HG03558 (cell line): ENCODE data around the gene RHBDL3.

Experiments used
- ATAC-seq: cut with Tn5 transposase; IDR thresholded peaks from one replicate; pipeline ENCODE4 v1.9.1; 2021; ENCODE audit warnings: moderate number of reproducible peaks; ENCODE audit not compliant: unreplicated experiment; ENCODE audit errors: extremely low read depth

The RHBDL3 gene

GRCh38 chr17:32266389-32267301 lies 1.0 kb downstream of the RHBDL3 start:
- ATAC-seq, result no peak

GRCh38 chr17:32267690-32268205 lies 2.1 kb downstream of the RHBDL3 start:
- ATAC-seq, result no peak

GRCh38 chr17:32268734-32269288 lies 3.2 kb downstream of the RHBDL3 start:
- no peak for ATAC-seq

- no peak for ATAC-seq
These were observed 3.7 kb downstream of the RHBDL3 start for GRCh38 chr17:32269377-32269776.

- ATAC-seq, result no peak
These were observed 6.2 kb downstream of the RHBDL3 start for GRCh38 chr17:32271844-32272243.

- ATAC-seq, result no peak
These were observed 8.5 kb downstream of the RHBDL3 start for GRCh38 chr17:32274101-32274500.

- ATAC-seq, result no peak
These were observed 9.0 kb downstream of the RHBDL3 start for GRCh38 chr17:32274643-32275042.

GRCh38 chr17:32275060-32276042 lies 9.7 kb downstream of the RHBDL3 start:
- no peak for ATAC-seq

GRCh38 chr17:32276171-32276601 lies 10.6 kb downstream of the RHBDL3 start:
- no peak for ATAC-seq

- ATAC-seq, result no peak
These were observed 11.7 kb downstream of the RHBDL3 start for GRCh38 chr17:32277284-32277683.

- no peak for ATAC-seq
These were observed 13.2 kb downstream of the RHBDL3 start for GRCh38 chr17:32278815-32279214.

- ATAC-seq, result no peak
These were observed 14.5 kb downstream of the RHBDL3 start for GRCh38 chr17:32279891-32280716.

- ATAC-seq, result no peak
These were observed 15.4 kb downstream of the RHBDL3 start for GRCh38 chr17:32281011-32281451.

- no peak for ATAC-seq
These were observed 18.1 kb downstream of the RHBDL3 start for GRCh38 chr17:32283745-32284201.

GRCh38 chr17:32285306-32285705 lies 19.7 kb downstream of the RHBDL3 start:
- ATAC-seq, result no peak

- ATAC-seq, result no peak
These were observed 20.3 kb downstream of the RHBDL3 start for GRCh38 chr17:32285746-32286517.

GRCh38 chr17:32286518-32286900 lies 20.9 kb downstream of the RHBDL3 start:
- no peak for ATAC-seq

GRCh38 chr17:32287804-32288511 lies 22.3 kb downstream of the RHBDL3 start:
- no peak for ATAC-seq
